ENCODE measurements around the gene ATP8A2.

GRCh38 chr13:25874907-25875306 is 503.1 kb downstream of the ATP8A2 start:
- no peak for TF ChIP-seq ETV6 (CRISPR knock-in tag; IDR thresholded peaks at IDR 0.05)
- no peak for TF ChIP-seq CTCF (IDR thresholded peaks at IDR 0.05)

All from WTC11 (cell line).